T-helper 1 cell treated with Interleukin-12 subunit alpha and Interleukin-12 subunit beta and Interleukin-4 antibody, amounts not matched to agents 30 μg/mL and 1 μg/mL, for 36 hours (primary cell): ENCODE measurements around the gene PDE3B.
"Not testable (repeated sequence)": the region's sequence is repeated elsewhere in the genome, so short reads cannot be mapped to it uniquely, and the experiment has no call there.

Source experiments
- H3K27ac Mint-ChIP-seq: one replicate; pipeline ENCODE4 v1.8.0; 2021; ENCODE audit warnings: mild to moderate bottlenecking, mixed read lengths
- H3K27me3 Mint-ChIP-seq: one replicate; pipeline ENCODE4 v1.8.0; 2021; ENCODE audit warnings: low read depth, mixed read lengths
- H3K36me3 Mint-ChIP-seq: one replicate; pipeline ENCODE4 v1.8.0; 2021; ENCODE audit warnings: low read depth, mixed read lengths
- H3K4me1 Mint-ChIP-seq: one replicate; pipeline ENCODE4 v1.8.0; 2021; ENCODE audit warnings: low read depth, mixed read lengths
- H3K4me3 Mint-ChIP-seq: one replicate; pipeline ENCODE4 v1.8.0; 2021; ENCODE audit warnings: mild to moderate bottlenecking, moderate library complexity, mixed read lengths
- H3K9me3 Mint-ChIP-seq: one replicate; pipeline ENCODE4 v1.8.0; 2021; ENCODE audit warnings: mixed read lengths

The PDE3B gene

DNA sequence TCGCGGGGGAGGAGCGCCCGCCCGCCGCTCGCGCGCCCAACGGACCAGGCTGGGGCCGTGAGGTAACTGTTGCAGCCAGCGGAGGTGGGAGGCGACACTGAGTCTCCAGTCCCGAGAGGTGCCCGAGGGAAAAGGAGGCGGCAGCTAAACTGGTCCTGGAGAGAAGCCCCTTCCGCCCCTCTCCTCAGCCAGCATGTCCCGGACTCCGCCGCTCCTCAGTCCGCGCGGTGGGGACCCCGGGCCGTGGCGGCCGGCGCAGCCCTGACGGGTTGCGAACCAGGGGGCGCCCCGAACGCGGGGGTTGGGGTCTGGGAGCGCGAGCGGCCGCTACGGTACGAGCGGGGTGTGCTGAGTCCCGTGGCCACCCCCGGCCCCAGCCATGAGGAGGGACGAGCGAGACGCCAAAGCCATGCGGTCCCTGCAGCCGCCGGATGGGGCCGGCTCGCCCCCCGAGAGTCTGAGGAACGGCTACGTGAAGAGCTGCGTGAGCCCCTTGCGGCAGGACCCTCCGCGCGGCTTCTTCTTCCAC lies at the start of gene PDE3B:
TSS of gene PDE3B (plus strand) at position 108 of the 529 bp plus-strand sequence. CDS start at position 380, 272 bp downstream.
- H3K36me3 Mint-ChIP-seq, result peaks cover 47% of the 10 kb centered on the region
- H3K4me3 Mint-ChIP-seq, result peak within 1 kb of the TSS; percentile 91
- no peaks in the 10 kb centered on the region for H3K27me3 Mint-ChIP-seq
- peak within 1 kb of the TSS; percentile 79 for H3K27ac Mint-ChIP-seq
- H3K4me1 Mint-ChIP-seq, result peaks cover 47% of the 10 kb centered on the region
- no peaks in the 10 kb centered on the region for H3K9me3 Mint-ChIP-seq

DNA sequence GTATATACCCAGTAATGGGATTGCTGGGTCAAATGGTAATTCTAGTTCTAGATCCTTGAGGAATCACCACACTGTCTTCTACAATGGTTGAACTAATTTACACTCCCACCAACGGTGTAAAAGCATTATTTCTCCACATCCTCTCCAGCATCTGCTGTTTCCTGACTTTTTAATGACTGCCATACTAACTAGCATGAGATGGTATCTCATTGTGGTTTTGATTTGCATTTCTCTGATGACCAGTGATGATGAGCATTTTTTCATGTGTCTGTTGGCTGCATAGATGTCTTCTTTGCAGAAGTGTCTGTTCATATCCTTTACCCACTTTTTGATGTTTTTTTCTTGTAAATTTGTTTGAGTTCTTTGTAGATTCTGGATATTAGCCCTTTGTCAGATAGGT lies 48.3 kb upstream of the PDE3B start:
- H3K4me3 Mint-ChIP-seq, H3K27me3 Mint-ChIP-seq: not testable (repeated sequence)
- peaks cover 34% of the 10 kb centered on the region for H3K4me1 Mint-ChIP-seq
- H3K9me3 Mint-ChIP-seq, result peaks cover 46% of the 10 kb centered on the region
- peak overlapping the region; percentile 32 for H3K27ac Mint-ChIP-seq
- H3K36me3 Mint-ChIP-seq, result peaks cover 76% of the 10 kb centered on the region

DNA sequence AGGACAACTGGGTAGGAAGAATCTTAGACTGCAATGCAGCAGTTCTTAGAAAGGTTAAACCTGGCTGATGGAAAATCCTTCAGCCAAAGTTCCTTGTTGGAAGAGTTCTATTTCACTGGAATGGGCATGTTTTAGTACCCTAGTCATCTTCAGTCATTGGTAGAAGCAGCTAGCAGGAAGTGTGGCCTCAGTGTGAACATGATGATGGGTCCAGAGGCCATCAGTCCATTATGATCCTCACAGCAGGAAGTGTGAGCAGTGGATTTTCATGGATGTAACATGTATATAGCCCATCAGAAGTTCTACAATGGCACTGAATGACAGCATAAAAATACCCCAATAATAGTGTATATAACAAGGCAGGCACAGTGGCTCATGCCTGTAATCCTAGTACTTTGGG lies 35.9 kb upstream of the PDE3B start:
- Mint-ChIP-seq H3K36me3 (peaks cover 71% of the 10 kb centered on the region), H3K27me3 (no peaks in the 10 kb centered on the region), H3K4me3 (no peak overlapping the region), H3K9me3 (peaks cover 11% of the 10 kb centered on the region), H3K4me1 (peaks cover 15% of the 10 kb centered on the region), H3K27ac (no peak overlapping the region)

DNA sequence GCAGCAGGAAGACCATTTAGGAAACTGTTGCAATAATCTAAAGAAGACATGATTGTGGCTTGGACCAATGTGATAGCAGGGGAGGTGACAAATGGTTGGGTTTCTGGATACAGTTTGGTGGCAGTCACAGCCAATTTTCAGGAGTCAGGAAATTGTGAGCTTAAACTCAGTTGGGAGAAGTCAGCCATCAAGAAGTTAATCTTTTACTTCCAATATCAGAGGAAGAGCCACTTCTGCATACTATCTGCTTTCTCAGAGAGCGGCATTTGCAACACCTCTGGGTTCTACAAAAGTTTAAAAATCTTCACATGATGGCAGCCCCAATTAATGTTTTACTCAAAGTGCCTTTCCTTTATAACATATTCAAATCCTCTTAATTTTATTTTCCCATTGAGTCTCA lies 33.7 kb upstream of the PDE3B start:
- peaks cover 11% of the 10 kb centered on the region for H3K9me3 Mint-ChIP-seq
- no peaks in the 10 kb centered on the region for H3K27me3 Mint-ChIP-seq
- no peak overlapping the region for H3K27ac Mint-ChIP-seq
- no peak overlapping the region for H3K4me3 Mint-ChIP-seq
- peaks cover 17% of the 10 kb centered on the region for H3K4me1 Mint-ChIP-seq
- peaks cover 65% of the 10 kb centered on the region for H3K36me3 Mint-ChIP-seq

DNA sequence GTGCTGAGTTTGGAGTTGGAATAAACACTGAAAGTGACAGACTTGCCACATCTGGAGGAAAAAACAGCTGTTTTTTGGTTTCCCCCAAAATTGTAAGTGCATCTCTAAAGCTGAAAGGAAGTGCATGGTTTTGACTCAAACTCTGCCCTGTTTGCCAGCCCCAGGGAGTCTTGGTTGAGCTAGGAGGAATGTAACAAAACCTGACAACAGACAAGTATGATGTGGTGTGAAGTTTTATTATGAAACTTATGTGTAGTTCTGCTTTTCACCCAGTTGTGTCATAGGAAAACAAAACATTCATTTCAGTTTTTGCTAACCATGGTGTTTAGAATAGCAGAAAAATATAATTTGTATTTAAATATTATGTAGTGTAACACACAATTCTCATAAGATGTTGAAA lies 31.7 kb upstream of the PDE3B start:
- Mint-ChIP-seq H3K27me3 (no peaks in the 10 kb centered on the region), H3K4me1 (peaks cover 22% of the 10 kb centered on the region), H3K4me3 (no peak overlapping the region), H3K27ac (peak overlapping the region; percentile 41), H3K9me3 (peaks cover 4% of the 10 kb centered on the region), H3K36me3 (peaks cover 59% of the 10 kb centered on the region)

GRCh38 chr11:14612694-14613093 lies 30.9 kb upstream of the PDE3B start:
- Mint-ChIP-seq H3K27ac (no peak overlapping the region), H3K4me3 (no peak overlapping the region), H3K4me1 (peaks cover 24% of the 10 kb centered on the region), H3K27me3 (no peaks in the 10 kb centered on the region), H3K36me3 (peaks cover 55% of the 10 kb centered on the region), H3K9me3 (no peaks in the 10 kb centered on the region)

GRCh38 chr11:14614091-14614622 lies 29.4 kb upstream of the PDE3B start:
- Mint-ChIP-seq H3K4me3 (no peak overlapping the region), H3K27me3 (no peaks in the 10 kb centered on the region), H3K4me1 (peaks cover 27% of the 10 kb centered on the region), H3K9me3 (no peaks in the 10 kb centered on the region), H3K36me3 (peaks cover 48% of the 10 kb centered on the region), H3K27ac (no peak overlapping the region)

DNA sequence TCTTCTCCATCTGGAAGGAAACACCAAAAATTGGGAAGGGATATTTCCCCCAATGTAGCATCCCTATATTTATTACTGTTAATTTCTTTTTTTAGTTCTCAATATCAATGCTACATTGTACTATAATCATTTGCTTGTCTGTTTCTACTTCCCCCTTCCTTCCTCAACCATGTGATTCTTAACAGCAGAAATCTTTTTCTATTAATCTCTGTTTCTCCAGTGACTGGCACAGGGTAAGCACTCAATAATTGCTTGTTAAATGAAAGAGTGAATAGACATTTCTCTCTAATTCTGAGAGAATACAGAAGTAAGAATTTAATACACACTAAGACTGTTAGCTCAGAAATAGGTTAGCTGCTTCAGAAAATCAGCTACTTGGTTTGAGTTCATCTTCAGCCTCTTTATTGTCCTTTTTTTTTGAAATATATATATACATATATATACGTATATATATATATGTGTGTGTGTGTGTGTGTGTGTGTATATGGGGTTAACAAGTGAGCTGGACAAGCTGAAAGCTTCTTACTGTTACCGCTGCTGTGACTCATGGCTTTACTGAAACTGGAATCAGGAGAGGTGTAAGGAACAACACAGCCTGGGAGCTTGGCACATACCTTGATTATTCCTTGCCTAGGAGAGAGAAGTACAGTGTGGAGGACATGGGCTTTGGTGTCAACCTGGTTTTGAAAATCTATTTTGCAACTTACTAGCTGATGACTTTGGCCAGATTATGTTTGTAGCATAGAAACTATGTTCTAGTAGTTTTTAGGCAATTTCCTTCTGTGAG lies 26.2 kb upstream of the PDE3B start:
- no peaks in the 10 kb centered on the region for H3K9me3 Mint-ChIP-seq
- no peaks in the 10 kb centered on the region for H3K27me3 Mint-ChIP-seq
- no peak overlapping the region for H3K27ac Mint-ChIP-seq
- H3K4me1 Mint-ChIP-seq, result peaks cover 25% of the 10 kb centered on the region
- peaks cover 32% of the 10 kb centered on the region for H3K36me3 Mint-ChIP-seq
- no peak overlapping the region for H3K4me3 Mint-ChIP-seq

- Mint-ChIP-seq H3K4me3 (no peak overlapping the region), H3K27me3 (no peaks in the 10 kb centered on the region), H3K4me1 (peaks cover 30% of the 10 kb centered on the region), H3K27ac (no peak overlapping the region), H3K9me3 (no peaks in the 10 kb centered on the region), H3K36me3 (peaks cover 37% of the 10 kb centered on the region)
Measured at GRCh38 chr11:14618060-14618459, 25.5 kb upstream of the PDE3B start.

DNA sequence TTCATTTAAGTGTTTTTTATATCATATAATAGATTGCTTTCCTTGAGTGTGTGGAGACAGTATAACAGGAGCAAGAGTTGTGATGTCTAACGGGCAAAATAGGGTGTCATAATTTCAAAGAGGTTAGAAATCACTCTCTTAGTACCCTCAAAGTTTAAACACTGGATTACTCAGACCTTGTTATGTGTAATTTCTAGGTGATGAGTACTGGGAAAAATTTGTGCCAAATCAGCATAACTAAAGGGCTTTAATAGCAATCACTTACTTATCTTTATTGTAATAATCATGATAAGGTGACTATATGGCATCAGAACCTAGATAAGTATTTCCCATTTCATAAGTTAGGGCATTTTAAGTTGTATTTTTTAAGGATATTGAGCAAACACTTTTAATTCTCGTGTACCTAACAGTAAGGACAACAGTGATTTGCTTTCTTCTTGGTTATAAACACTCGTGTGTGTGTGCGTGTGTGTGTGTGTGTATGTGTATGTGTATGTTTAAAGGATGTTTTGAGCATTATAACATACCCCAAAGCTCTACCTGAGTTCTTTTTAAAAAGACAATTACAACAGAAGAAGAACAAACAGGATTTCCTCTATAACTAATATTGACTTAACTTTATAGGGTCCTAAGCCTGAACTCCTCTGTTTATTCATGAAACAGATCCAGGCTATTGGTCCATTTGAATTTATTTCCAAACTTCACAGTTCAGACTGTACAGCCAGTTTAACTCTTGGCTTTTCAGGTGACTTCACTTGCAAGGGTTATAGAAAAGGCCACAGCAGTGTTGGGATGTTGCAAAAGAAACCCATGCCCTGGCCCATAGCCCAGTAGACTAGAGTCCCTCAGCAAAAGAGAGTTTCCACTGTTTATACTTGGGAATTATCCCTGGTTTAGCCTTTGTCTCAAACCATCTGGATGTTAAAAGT lies 23.7 kb upstream of the PDE3B start:
- Mint-ChIP-seq H3K27me3 (no peaks in the 10 kb centered on the region), H3K9me3 (no peaks in the 10 kb centered on the region), H3K4me1 (peaks cover 27% of the 10 kb centered on the region), H3K36me3 (peaks cover 40% of the 10 kb centered on the region), H3K4me3 (no peak overlapping the region), H3K27ac (no peak overlapping the region)

DNA sequence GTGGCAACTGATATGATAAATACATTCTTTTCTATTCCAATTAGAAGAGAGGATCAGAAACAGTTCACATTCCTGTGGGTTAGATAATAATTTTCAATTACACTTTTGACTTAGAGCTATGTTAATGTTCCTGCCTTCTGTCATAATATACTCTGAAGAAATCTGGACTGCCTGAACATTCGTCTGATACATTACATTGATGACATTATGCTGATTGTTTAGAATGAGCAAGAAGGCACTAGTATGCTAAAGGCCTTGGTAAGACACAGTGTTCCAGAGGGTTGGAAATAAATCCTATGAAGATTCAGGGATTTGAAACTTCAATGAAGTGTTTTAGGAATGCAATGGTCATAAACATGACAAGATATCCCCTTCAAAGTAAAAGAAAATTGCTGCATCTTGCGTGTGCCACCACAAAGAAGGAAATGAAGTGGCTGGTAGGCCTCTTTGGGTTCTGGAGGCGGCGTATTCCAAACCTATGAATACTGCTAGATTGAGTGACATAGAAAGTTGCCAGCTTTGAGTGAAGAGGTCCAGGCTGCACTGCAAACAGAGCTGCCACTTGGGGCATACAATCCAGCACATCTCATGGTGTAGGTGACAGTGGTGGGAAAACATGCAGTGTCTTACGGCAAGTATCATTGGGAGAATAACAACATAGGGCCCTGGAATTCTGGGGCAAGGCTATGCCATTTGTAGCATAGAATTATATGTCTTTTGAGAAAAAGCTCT lies 21.2 kb upstream of the PDE3B start:
- Mint-ChIP-seq H3K27me3 (no peaks in the 10 kb centered on the region), H3K4me3 (no peak overlapping the region), H3K27ac (no peak overlapping the region), H3K36me3 (peaks cover 42% of the 10 kb centered on the region), H3K9me3 (peaks cover 1% of the 10 kb centered on the region), H3K4me1 (peaks cover 40% of the 10 kb centered on the region)

- H3K36me3 Mint-ChIP-seq, result peaks cover 45% of the 10 kb centered on the region
- H3K4me1 Mint-ChIP-seq, result peaks cover 43% of the 10 kb centered on the region
- peaks cover 6% of the 10 kb centered on the region for H3K9me3 Mint-ChIP-seq
- H3K27me3 Mint-ChIP-seq, result no peaks in the 10 kb centered on the region
- H3K4me3 Mint-ChIP-seq, result no peak overlapping the region
- H3K27ac Mint-ChIP-seq, result no peak overlapping the region
Measured at GRCh38 chr11:14623036-14623435, 20.6 kb upstream of the PDE3B start.

- Mint-ChIP-seq H3K4me1 (peaks cover 41% of the 10 kb centered on the region), H3K27ac (no peak overlapping the region), H3K27me3 (no peaks in the 10 kb centered on the region), H3K9me3 (peaks cover 7% of the 10 kb centered on the region), H3K36me3 (peaks cover 43% of the 10 kb centered on the region), H3K4me3 (peak overlapping the region; percentile 1)
Measured at GRCh38 chr11:14625586-14626205, 17.9 kb upstream of the PDE3B start.
